Panc1 (cell line): ENCODE data around the gene NLRP10. TPM values are rescaled to one million over a fixed set of nuclear protein-coding genes. Genes with fewer than 3 reads are reported as not detected.

ENCODE experiments used
- total RNA-seq: library from RNA; stranded (reverse); gene quantifications from one replicate; pipeline ENCODE4 v1.2.1, GENCODE V29; 2021; ENCODE audit not compliant: unreplicated experiment

Gene NLRP10
- total RNA-seq, 1 experiment from 2014 or later = not detected

Other genes starting within 250 kb of the NLRP10 start
- not detected for gene OR5P2, start 168.5 kb downstream of the NLRP10 start, total RNA-seq
- gene OR5P3, start 134.6 kb downstream of the NLRP10 start, total RNA-seq = not detected
- gene OR10A6, start 34.2 kb downstream of the NLRP10 start, total RNA-seq = not detected
- not detected for gene OR10A3, start 23.7 kb downstream of the NLRP10 start, total RNA-seq
- 387 TPM for gene EIF3F, start 21.9 kb upstream of the NLRP10 start, total RNA-seq
- gene TUB, start 115.8 kb upstream of the NLRP10 start, total RNA-seq = 4.3 TPM
- gene RIC3, start 203.6 kb upstream of the NLRP10 start, total RNA-seq = 4.2 TPM